Keratinocyte (primary cell): ENCODE measurements around the gene SDR42E2. TPM values are rescaled to one million over a fixed set of nuclear protein-coding genes. Genes with fewer than 3 reads are reported as not detected.

Experiments
- DNase-seq: peaks from one replicate; pipeline ENCODE4 v3.0.0-alpha.2; 2011; ENCODE audit warnings: low read depth, missing footprints, low spot score
- FAIRE-seq: peaks from 2 replicates; lab custom pipeline; 2011; peaks lifted over from hg19 to GRCh38; lab: Jason Lieb, UNC
- H2AFZ ChIP-seq: 2 replicates; pipeline ENCODE4 v1.6.0; 2012; ENCODE audit warnings: low read length, control low read depth, inconsistent platforms; ENCODE audit not compliant: control insufficient read depth
- H3K27ac ChIP-seq: 2 replicates; pipeline ENCODE4 v1.5.1; 2011; ENCODE audit warnings: low read length; ENCODE audit not compliant: control insufficient read depth, insufficient read depth
- H3K27me3 ChIP-seq: 3 replicates; pipeline ENCODE4 v1.6.0; 2011; ENCODE audit warnings: low read length; ENCODE audit not compliant: control insufficient read depth, insufficient read depth; ENCODE audit errors: extremely low read depth
- H3K36me3 ChIP-seq, 2 experiments: 2 replicates in 1 of 2; 3 replicates in 1 of 2; pipeline ENCODE4 v1.5.1; 2011; ENCODE audit warnings: low read length in 2 of 2, mild to moderate bottlenecking in 1 of 2; ENCODE audit not compliant: control insufficient read depth in 2 of 2, insufficient read depth in 2 of 2; ENCODE audit errors: extremely low read depth in 1 of 2
- H3K4me1 ChIP-seq: 3 replicates; pipeline ENCODE4 v1.5.1; 2011; ENCODE audit warnings: low read length; ENCODE audit not compliant: control insufficient read depth, insufficient read depth; ENCODE audit errors: extremely low read depth
- H3K4me2 ChIP-seq: 3 replicates; pipeline ENCODE4 v1.6.0; 2011; ENCODE audit warnings: low read depth, low read length; ENCODE audit not compliant: control insufficient read depth, insufficient read depth; ENCODE audit errors: extremely low read depth
- H3K4me3 ChIP-seq, 3 experiments: fragments of 200-600 bp in 1 of 3; sonication (generic) in 1 of 3; 2 replicates in 2 of 3; 3 replicates in 1 of 3; pipeline ENCODE4 v1.5.1; 2011 to 2016; ENCODE audit warnings: low read length in 3 of 3, mild to moderate bottlenecking in 3 of 3, control low read depth in 2 of 3, inconsistent platforms in 1 of 3, low read depth in 1 of 3, mixed read lengths in 1 of 3, mixed run types in 1 of 3, moderate library complexity in 1 of 3; ENCODE audit not compliant: control insufficient read depth in 2 of 3, insufficient read depth in 2 of 3; ENCODE audit errors: extremely low read depth in 1 of 3
- H3K79me2 ChIP-seq: 2 replicates; pipeline ENCODE4 v1.6.0; 2012; ENCODE audit warnings: low read length; ENCODE audit not compliant: control insufficient read depth, insufficient read depth
- H3K9ac ChIP-seq: 3 replicates; pipeline ENCODE4 v1.6.0; 2011; ENCODE audit warnings: low read length; ENCODE audit not compliant: control insufficient read depth, insufficient read depth; ENCODE audit errors: extremely low read depth
- H3K9me1 ChIP-seq: 3 replicates; pipeline ENCODE4 v1.6.0; 2011; ENCODE audit warnings: low read length; ENCODE audit not compliant: control insufficient read depth, insufficient read depth; ENCODE audit errors: extremely low read depth
- H3K9me3 ChIP-seq: 2 replicates; pipeline ENCODE4 v1.5.1; 2012; ENCODE audit warnings: low read depth, low read length; ENCODE audit not compliant: control insufficient read depth
- H4K20me1 ChIP-seq: 3 replicates; pipeline ENCODE4 v1.6.0; 2011; ENCODE audit warnings: low read length; ENCODE audit not compliant: control insufficient read depth, insufficient read depth; ENCODE audit errors: extremely low read depth
- EZH2 ChIP-seq: IDR thresholded peaks from one replicate; pipeline ENCODE4 v1.6.1; 2012; ENCODE audit warnings: inconsistent platforms, mild to moderate bottlenecking, low read length, moderate library complexity
- dilution Hi-C: fragments of 300-500 bp; cut with MboI; formaldehyde crosslinking; loops from one replicate; pipeline ENCODE4 v1.7.0; 2020; ENCODE audit warnings: low sequenced_read_pairs; ENCODE audit not compliant: extremely low pct_ligation_motif_present
- polyA plus RNA-seq, 5 experiments: library from polyadenylated mRNA; depleted of rRNA in 3 of 5; stranded (reverse) in 3 of 5; stranded (forward) in 1 of 5; unstranded in 1 of 5; fragments of >200 nt; gene quantifications; 1 replicate in 1 of 5; 2 replicates in 3 of 5; 3 replicates in 1 of 5; pipeline versions ENCODE4 v1.2.1 to v1.2.3, GENCODE V29; 2011 to 2012; ENCODE audit warnings: missing spikeins in 2 of 5, low read depth in 1 of 5, low replicate concordance in 1 of 5
- TF ChIP-seq, protein P1 (sequence below), 3 experiments: IDR thresholded peaks in 1 of 3; conservative IDR thresholded peaks in 1 of 3; optimal IDR thresholded peaks in 1 of 3; 2 replicates in 2 of 3; 3 replicates in 1 of 3; pipeline versions ENCODE3 to v1.5.1; 2011; ENCODE audit warnings: low read length in 3 of 3, mild to moderate bottlenecking in 3 of 3, moderate library complexity in 2 of 3, control low read depth in 1 of 3, inconsistent platforms in 1 of 3; ENCODE audit not compliant: insufficient read depth in 2 of 3; ENCODE audit errors: extremely low read depth in 1 of 3

The SDR42E2 gene
- polyA plus RNA-seq, 1 donor (not counting 4 experiments of a cell fraction or from before 2014, with no cell fraction given) = not detected

GRCh38 chr16:22214402-22214801, 52.1 kb downstream of the SDR42E2 start:
- H2AFZ ChIP-seq = no peak overlapping the region
- no peak overlapping the region for H3K4me2 ChIP-seq
- H3K4me3 ChIP-seq = no peak overlapping the region
- dilution Hi-C loops = no loop called here
- DNase-seq = no peak
- H3K79me2 ChIP-seq = peaks cover 42% of the 10 kb centered on the region
- H3K9me1 ChIP-seq = peaks cover 4% of the 10 kb centered on the region
- no peak overlapping the region for H3K9ac ChIP-seq
- H3K27ac ChIP-seq = no peak overlapping the region
- H3K36me3 ChIP-seq = peaks cover 2 to 7% of the 10 kb centered on the region in 2 experiments
- no peaks in the 10 kb centered on the region for H4K20me1 ChIP-seq
- H3K9me3 ChIP-seq = no peaks in the 10 kb centered on the region
- no peak for FAIRE-seq
- TF ChIP-seq, protein P1, sequence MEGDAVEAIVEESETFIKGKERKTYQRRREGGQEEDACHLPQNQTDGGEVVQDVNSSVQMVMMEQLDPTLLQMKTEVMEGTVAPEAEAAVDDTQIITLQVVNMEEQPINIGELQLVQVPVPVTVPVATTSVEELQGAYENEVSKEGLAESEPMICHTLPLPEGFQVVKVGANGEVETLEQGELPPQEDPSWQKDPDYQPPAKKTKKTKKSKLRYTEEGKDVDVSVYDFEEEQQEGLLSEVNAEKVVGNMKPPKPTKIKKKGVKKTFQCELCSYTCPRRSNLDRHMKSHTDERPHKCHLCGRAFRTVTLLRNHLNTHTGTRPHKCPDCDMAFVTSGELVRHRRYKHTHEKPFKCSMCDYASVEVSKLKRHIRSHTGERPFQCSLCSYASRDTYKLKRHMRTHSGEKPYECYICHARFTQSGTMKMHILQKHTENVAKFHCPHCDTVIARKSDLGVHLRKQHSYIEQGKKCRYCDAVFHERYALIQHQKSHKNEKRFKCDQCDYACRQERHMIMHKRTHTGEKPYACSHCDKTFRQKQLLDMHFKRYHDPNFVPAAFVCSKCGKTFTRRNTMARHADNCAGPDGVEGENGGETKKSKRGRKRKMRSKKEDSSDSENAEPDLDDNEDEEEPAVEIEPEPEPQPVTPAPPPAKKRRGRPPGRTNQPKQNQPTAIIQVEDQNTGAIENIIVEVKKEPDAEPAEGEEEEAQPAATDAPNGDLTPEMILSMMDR (optimal IDR thresholded peaks at IDR 0.05 in 1 of 3, IDR thresholded peaks at IDR 0.05 in 1 of 3, conservative IDR thresholded peaks at IDR 0.05 in 1 of 3; ENCODE audit: extremely low read depth in 1 of 3, insufficient read depth in 2 of 3, low read length in 3 of 3) = no peak
- TF ChIP-seq EZH2 = no peak
- no peaks in the 10 kb centered on the region for H3K27me3 ChIP-seq
- H3K4me1 ChIP-seq = peaks cover 8% of the 10 kb centered on the region

GRCh38 chr16:22214889-22215288, 52.6 kb downstream of the SDR42E2 start:
- no peak for FAIRE-seq
- no peaks in the 10 kb centered on the region for H3K9me3 ChIP-seq
- H4K20me1 ChIP-seq = no peaks in the 10 kb centered on the region
- no peak overlapping the region for H3K4me3 ChIP-seq
- dilution Hi-C loops = no loop called here
- DNase-seq = no peak
- H3K36me3 ChIP-seq = peaks cover 2 to 7% of the 10 kb centered on the region in 2 experiments
- H3K27ac ChIP-seq = no peak overlapping the region
- no peak overlapping the region for H3K4me2 ChIP-seq
- no peak overlapping the region for H3K9ac ChIP-seq
- H3K4me1 ChIP-seq = peaks cover 4% of the 10 kb centered on the region
- peaks cover 40% of the 10 kb centered on the region for H3K79me2 ChIP-seq
- H2AFZ ChIP-seq = no peak overlapping the region
- TF ChIP-seq EZH2 = no peak
- TF ChIP-seq, protein P1 (optimal IDR thresholded peaks at IDR 0.05 in 1 of 3, IDR thresholded peaks at IDR 0.05 in 1 of 3, conservative IDR thresholded peaks at IDR 0.05 in 1 of 3; ENCODE audit: extremely low read depth in 1 of 3, insufficient read depth in 2 of 3, low read length in 3 of 3) = no peak
- no peaks in the 10 kb centered on the region for H3K27me3 ChIP-seq
- H3K9me1 ChIP-seq = peaks cover 4% of the 10 kb centered on the region
